Measurements from ENCODE around the gene FAM161B.

DNA sequence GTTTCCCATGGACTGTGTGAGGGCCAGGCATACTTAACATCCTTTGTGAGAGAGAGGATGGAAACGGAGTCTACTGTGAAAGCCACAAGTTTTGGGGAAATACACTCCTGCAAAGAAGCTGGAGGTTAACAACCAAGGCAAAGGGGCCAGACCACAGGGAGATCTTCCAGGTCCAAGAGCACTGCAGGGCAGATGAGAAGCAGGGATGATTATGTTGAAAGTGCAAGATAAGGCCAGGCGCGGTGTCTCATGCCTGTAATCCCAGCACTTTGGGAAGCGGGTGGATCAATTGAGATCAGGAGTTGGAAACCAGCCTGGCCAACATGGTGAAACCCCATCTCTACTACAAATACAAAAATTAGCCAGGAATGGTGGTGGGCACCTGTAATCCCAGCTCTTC, 15.3 kb upstream of the FAM161B start:
- no peak for TF ChIP-seq CHD2 (IDR thresholded peaks at IDR 0.05; ENCODE audit: low read length, partially characterized antibody)
- TF ChIP-seq SIN3A (IDR thresholded peaks at IDR 0.05; ENCODE audit: borderline replicate concordance, low read depth, low read length) = no peak
- TF ChIP-seq YY1 (IDR thresholded peaks at IDR 0.05; ENCODE audit: low read depth) = no peak
- TF ChIP-seq, protein P1, sequence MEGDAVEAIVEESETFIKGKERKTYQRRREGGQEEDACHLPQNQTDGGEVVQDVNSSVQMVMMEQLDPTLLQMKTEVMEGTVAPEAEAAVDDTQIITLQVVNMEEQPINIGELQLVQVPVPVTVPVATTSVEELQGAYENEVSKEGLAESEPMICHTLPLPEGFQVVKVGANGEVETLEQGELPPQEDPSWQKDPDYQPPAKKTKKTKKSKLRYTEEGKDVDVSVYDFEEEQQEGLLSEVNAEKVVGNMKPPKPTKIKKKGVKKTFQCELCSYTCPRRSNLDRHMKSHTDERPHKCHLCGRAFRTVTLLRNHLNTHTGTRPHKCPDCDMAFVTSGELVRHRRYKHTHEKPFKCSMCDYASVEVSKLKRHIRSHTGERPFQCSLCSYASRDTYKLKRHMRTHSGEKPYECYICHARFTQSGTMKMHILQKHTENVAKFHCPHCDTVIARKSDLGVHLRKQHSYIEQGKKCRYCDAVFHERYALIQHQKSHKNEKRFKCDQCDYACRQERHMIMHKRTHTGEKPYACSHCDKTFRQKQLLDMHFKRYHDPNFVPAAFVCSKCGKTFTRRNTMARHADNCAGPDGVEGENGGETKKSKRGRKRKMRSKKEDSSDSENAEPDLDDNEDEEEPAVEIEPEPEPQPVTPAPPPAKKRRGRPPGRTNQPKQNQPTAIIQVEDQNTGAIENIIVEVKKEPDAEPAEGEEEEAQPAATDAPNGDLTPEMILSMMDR (IDR thresholded peaks at IDR 0.05) = no peak
- no peak for TF ChIP-seq PBX3 (IDR thresholded peaks at IDR 0.05)
- TF ChIP-seq REST (IDR thresholded peaks at IDR 0.05; ENCODE audit: low read depth, low read length) = no peak

All from SK-N-SH (cell line).